ENCODE measurements around the gene ACTR6.
"Not testable (repeated sequence)": the region's sequence is repeated elsewhere in the genome, so short reads cannot be mapped to it uniquely, and the experiment has no call there.

Gene ACTR6

GRCh38 chr12:100186071-100186470 lies 14.5 kb upstream of the ACTR6 start:
- Histone ChIP-seq H3K27ac (peak overlapping the region; percentile 75 to 83), H3K9me3 (no peaks in the 10 kb centered on the region), H3K36me3 (peaks cover 0 to 13% (median 0%) of the 10 kb centered on the region in 3 donors), H3K27me3 (no peaks in the 10 kb centered on the region), H3K4me3 (peak overlapping the region; percentile 36 to 38), H3K4me1 (peaks cover 0 to 25% (median 15%) of the 10 kb centered on the region in 4 donors)
- DNase-seq, result no peak
- intact Hi-C loops (cut with DNase I; ENCODE audit: low total_unique reads), result no loop called here
- TF ChIP-seq CTCF (IDR thresholded peaks at IDR 0.05), result no peak

- Histone ChIP-seq H3K4me3 (no peak overlapping the region), H3K27ac (peak overlapping the region; percentile 75 to 83), H3K9me3 (no peaks in the 10 kb centered on the region), H3K4me1 (peaks cover 0 to 25% (median 15%) of the 10 kb centered on the region in 4 donors), H3K27me3 (no peaks in the 10 kb centered on the region), H3K36me3 (peaks cover 0 to 13% (median 0%) of the 10 kb centered on the region in 3 donors)
- no peak for TF ChIP-seq CTCF (IDR thresholded peaks at IDR 0.05)
- intact Hi-C loops (cut with DNase I; ENCODE audit: low total_unique reads), result no loop called here
- DNase-seq, result no peak
Observed at GRCh38 chr12:100187068-100187467, 13.5 kb upstream of the ACTR6 start.

GRCh38 chr12:100187857-100188519 lies 12.6 kb upstream of the ACTR6 start:
- intact Hi-C loops (cut with DNase I; ENCODE audit: low total_unique reads), result no loop called here
- Histone ChIP-seq H3K36me3 (peaks cover 0 to 13% (median 0%) of the 10 kb centered on the region in 3 donors), H3K27ac (no peak overlapping the region), H3K4me3 (no peak overlapping the region), H3K4me1 (peaks cover 0 to 25% (median 15%) of the 10 kb centered on the region in 4 donors), H3K27me3 (no peaks in the 10 kb centered on the region), H3K9me3 (no peaks in the 10 kb centered on the region)
- no peak for DNase-seq
- no peak for TF ChIP-seq CTCF (IDR thresholded peaks at IDR 0.05)

- DNase-seq; H3K27ac ChIP-seq; intact Hi-C loops (cut with DNase I; ENCODE audit: low total_unique reads); H3K4me3 ChIP-seq; H3K27me3 ChIP-seq; H3K9me3 ChIP-seq: not testable (repeated sequence)
- peaks cover 0 to 25% (median 15%) of the 10 kb centered on the region in 4 donors for H3K4me1 ChIP-seq
- peaks cover 0 to 22% (median 0%) of the 10 kb centered on the region in 3 donors for H3K36me3 ChIP-seq
Observed at GRCh38 chr12:100188888-100189635, 11.6 kb upstream of the ACTR6 start.

- no peak overlapping the region for H3K4me3 ChIP-seq
- peaks cover 0 to 19% (median 13%) of the 10 kb centered on the region in 4 donors for H3K4me1 ChIP-seq
- H3K9me3 ChIP-seq, result no peaks in the 10 kb centered on the region
- DNase-seq, result no peak
- H3K36me3 ChIP-seq, result peaks cover 0 to 29% (median 0%) of the 10 kb centered on the region in 3 donors
- no peaks in the 10 kb centered on the region for H3K27me3 ChIP-seq
- intact Hi-C loops (cut with DNase I; ENCODE audit: low total_unique reads), result loop anchor here (10.0 kb wide), 1 partner anchor 55 kb away; no protein-coding TSS in a partner anchor
- H3K27ac ChIP-seq, result no peak overlapping the region
- no peak for TF ChIP-seq CTCF (IDR thresholded peaks at IDR 0.05)
Observed at GRCh38 chr12:100189636-100190394, 10.8 kb upstream of the ACTR6 start.

Measured in tibial artery (tissue), 4 donors.